GM21786 (cell line): ENCODE measurements around the gene NKRF.

Experiments
- ATAC-seq: cut with Tn5 transposase; IDR thresholded peaks from one replicate; pipeline ENCODE4 v1.9.1; 2021; ENCODE audit not compliant: unreplicated experiment

Gene NKRF

GRCh38 chrX:119614776-119615175 lies 8.6 kb upstream of the NKRF start:
- no peak for ATAC-seq

- no peak for ATAC-seq
Observed at GRCh38 chrX:119607018-119607389, 780 bp upstream of the NKRF start.

- peak; percentile 30 for ATAC-seq
Observed at GRCh38 chrX:119605464-119606279, 552 bp downstream of the NKRF start.

- no peak for ATAC-seq
Observed at GRCh38 chrX:119604766-119605463, 1.3 kb downstream of the NKRF start.

- no peak for ATAC-seq
Observed at GRCh38 chrX:119602701-119603255, 3.4 kb downstream of the NKRF start.

- ATAC-seq: no peak
Observed at GRCh38 chrX:119589810-119590209, 16.4 kb downstream of the NKRF start.

- ATAC-seq: no peak
Observed at GRCh38 chrX:119583431-119584059, 22.7 kb downstream of the NKRF start.

GRCh38 chrX:119579414-119579813 lies 26.8 kb downstream of the NKRF start:
- ATAC-seq: no peak

- peak; percentile 78 for ATAC-seq
Observed at GRCh38 chrX:119574394-119575266, 31.6 kb downstream of the NKRF start, which contains the start of gene UBE2A. Gene UBE2A, plus strand, starts transcription at chrX:119574563. Its CDS starts 149 bp downstream, at chrX:119574712.

- peak; percentile 22 for ATAC-seq
Observed at GRCh38 chrX:119573840-119574393, 32.3 kb downstream of the NKRF start.

GRCh38 chrX:119573222-119573621 lies 33.0 kb downstream of the NKRF start:
- ATAC-seq: no peak

GRCh38 chrX:119570351-119570835 lies 35.8 kb downstream of the NKRF start:
- ATAC-seq: no peak

- peak; percentile 85 for ATAC-seq
Observed at GRCh38 chrX:119565107-119565663, 41.0 kb downstream of the NKRF start, which contains the start of gene STEEP1. Gene STEEP1, minus strand, starts transcription at chrX:119565409. Its CDS starts 54 bp downstream, at chrX:119565355.

GRCh38 chrX:119552508-119552907 lies 53.7 kb downstream of the NKRF start:
- ATAC-seq: no peak

GRCh38 chrX:119549327-119550016 lies 56.8 kb downstream of the NKRF start:
- ATAC-seq: no peak

GRCh38 chrX:119541188-119541587 lies 65.0 kb downstream of the NKRF start:
- ATAC-seq: no peak

- no peak for ATAC-seq
Observed at GRCh38 chrX:119539872-119540271, 66.4 kb downstream of the NKRF start.
